Measurements from ENCODE around the gene SBK1.
A peak's percentile ranks its signal among the peaks of the same experiment; 100 is the strongest.
"Not testable (repeated sequence)": the region's sequence is repeated elsewhere in the genome, so short reads cannot be mapped to it uniquely, and the experiment has no call there.

The SBK1 gene

GRCh38 chr16:28291651-28292626 lies at the start of gene SBK1:
Gene SBK1, plus strand, starts transcription at chr16:28292525. Its CDS starts 24,867 bp downstream, at chr16:28317392.
- DNase-seq, result peak; percentile 82

GRCh38 chr16:28249483-28249882 lies 42.8 kb upstream of the SBK1 start:
- DNase-seq, result not testable (repeated sequence)

GRCh38 chr16:28250999-28251398 lies 41.3 kb upstream of the SBK1 start:
- DNase-seq, result no peak

- DNase-seq, result no peak
Measured at GRCh38 chr16:28254158-28254557, 38.2 kb upstream of the SBK1 start.

- no peak for DNase-seq
Measured at GRCh38 chr16:28255838-28256237, 36.5 kb upstream of the SBK1 start.

- no peak for DNase-seq
Measured at GRCh38 chr16:28257256-28257655, 35.1 kb upstream of the SBK1 start.

GRCh38 chr16:28258567-28258966 lies 33.8 kb upstream of the SBK1 start:
- DNase-seq, result peak; percentile 11

GRCh38 chr16:28259091-28259780 lies 33.1 kb upstream of the SBK1 start:
- no peak for DNase-seq

- DNase-seq, result no peak
Measured at GRCh38 chr16:28259781-28260150, 32.6 kb upstream of the SBK1 start.

- DNase-seq, result no peak
Measured at GRCh38 chr16:28260193-28260592, 32.1 kb upstream of the SBK1 start.

GRCh38 chr16:28261942-28262341 lies 30.4 kb upstream of the SBK1 start:
- DNase-seq, result no peak

- no peak for DNase-seq
Measured at GRCh38 chr16:28263305-28263704, 29.0 kb upstream of the SBK1 start.

- peak; percentile 66 for DNase-seq
Measured at GRCh38 chr16:28264656-28265055, 27.7 kb upstream of the SBK1 start.

- no peak for DNase-seq
Measured at GRCh38 chr16:28265822-28266221, 26.5 kb upstream of the SBK1 start.

- DNase-seq, result no peak
Measured at GRCh38 chr16:28267356-28267755, 25.0 kb upstream of the SBK1 start.

- no peak for DNase-seq
Measured at GRCh38 chr16:28273511-28273910, 18.8 kb upstream of the SBK1 start.

- no peak for DNase-seq
Measured at GRCh38 chr16:28274676-28275075, 17.6 kb upstream of the SBK1 start.

- DNase-seq, result no peak
Measured at GRCh38 chr16:28276301-28276700, 16.0 kb upstream of the SBK1 start.

- peak; percentile 83 for DNase-seq
Measured at GRCh38 chr16:28277537-28278388, 14.6 kb upstream of the SBK1 start.

- DNase-seq, result no peak
Measured at GRCh38 chr16:28279006-28279405, 13.3 kb upstream of the SBK1 start.

- no peak for DNase-seq
Measured at GRCh38 chr16:28280881-28281836, 11.2 kb upstream of the SBK1 start.

- DNase-seq, result no peak
Measured at GRCh38 chr16:28282045-28282444, 10.3 kb upstream of the SBK1 start.
